ENCODE results near the gene NFAM1.

- TF ChIP-seq, protein P1, sequence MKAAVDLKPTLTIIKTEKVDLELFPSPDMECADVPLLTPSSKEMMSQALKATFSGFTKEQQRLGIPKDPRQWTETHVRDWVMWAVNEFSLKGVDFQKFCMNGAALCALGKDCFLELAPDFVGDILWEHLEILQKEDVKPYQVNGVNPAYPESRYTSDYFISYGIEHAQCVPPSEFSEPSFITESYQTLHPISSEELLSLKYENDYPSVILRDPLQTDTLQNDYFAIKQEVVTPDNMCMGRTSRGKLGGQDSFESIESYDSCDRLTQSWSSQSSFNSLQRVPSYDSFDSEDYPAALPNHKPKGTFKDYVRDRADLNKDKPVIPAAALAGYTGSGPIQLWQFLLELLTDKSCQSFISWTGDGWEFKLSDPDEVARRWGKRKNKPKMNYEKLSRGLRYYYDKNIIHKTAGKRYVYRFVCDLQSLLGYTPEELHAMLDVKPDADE (IDR thresholded peaks at IDR 0.05), result no peak
- TF ChIP-seq CTCF (conservative IDR thresholded peaks at IDR 0.05; ENCODE audit: low read depth in 2 of 2) (no peak), EZH2phosphoT487 (IDR thresholded peaks at IDR 0.05; ENCODE audit: unreplicated experiment) (no peak), POLR2AphosphoS5 (IDR thresholded peaks at IDR 0.05; ENCODE audit: low read depth) (no peak), EZH2 (IDR thresholded peaks at IDR 0.05; ENCODE audit: low read depth, unreplicated experiment) (no peak)
Measured at GRCh38 chr22:42416671-42417230, 15.5 kb downstream of the NFAM1 start.

Measured in GM23338 (cell line).